ENCODE data around the gene MARS2. TPM values are rescaled to one million over a fixed set of nuclear protein-coding genes. Genes with fewer than 3 reads are reported as not detected.

Gene MARS2
- total RNA-seq, 4 donors from 2014 or later, result 3.3 to 4.5 (median 4.1) TPM

GRCh38 chr2:197673106-197673505 is 32.1 kb upstream of the MARS2 start:
- no peak for TF ChIP-seq CTCF (IDR thresholded peaks at IDR 0.05; ENCODE audit: low read depth)

GRCh38 chr2:197673606-197674005 is 31.6 kb upstream of the MARS2 start:
- TF ChIP-seq CTCF (IDR thresholded peaks at IDR 0.05; ENCODE audit: low read depth), result no peak

GRCh38 chr2:197674060-197674459 is 31.1 kb upstream of the MARS2 start:
- TF ChIP-seq CTCF (IDR thresholded peaks at IDR 0.05; ENCODE audit: low read depth), result no peak

GRCh38 chr2:197674591-197674990 is 30.6 kb upstream of the MARS2 start:
- TF ChIP-seq CTCF (IDR thresholded peaks at IDR 0.05; ENCODE audit: low read depth), result no peak

GRCh38 chr2:197675246-197675645 is 29.9 kb upstream of the MARS2 start, which contains the start of gene RFTN2:
Gene RFTN2 (minus strand): TSS chr2:197675587. CDS start chr2:197675458, 129 bp downstream.
- TF ChIP-seq CTCF (IDR thresholded peaks at IDR 0.05; ENCODE audit: low read depth), result no peak

- TF ChIP-seq CTCF (IDR thresholded peaks at IDR 0.05; ENCODE audit: low read depth), result no peak
Measured at GRCh38 chr2:197675711-197676188, 29.4 kb upstream of the MARS2 start.

GRCh38 chr2:197677056-197677455 is 28.1 kb upstream of the MARS2 start:
- TF ChIP-seq CTCF (IDR thresholded peaks at IDR 0.05; ENCODE audit: low read depth), result no peak
